HG03558 (cell line): ENCODE measurements around the gene PRDM10.

ENCODE experiments used
- ATAC-seq: cut with Tn5 transposase; IDR thresholded peaks from one replicate; pipeline ENCODE4 v1.9.1; 2021; ENCODE audit warnings: moderate number of reproducible peaks; ENCODE audit not compliant: unreplicated experiment; ENCODE audit errors: extremely low read depth

PRDM10 gene

DNA sequence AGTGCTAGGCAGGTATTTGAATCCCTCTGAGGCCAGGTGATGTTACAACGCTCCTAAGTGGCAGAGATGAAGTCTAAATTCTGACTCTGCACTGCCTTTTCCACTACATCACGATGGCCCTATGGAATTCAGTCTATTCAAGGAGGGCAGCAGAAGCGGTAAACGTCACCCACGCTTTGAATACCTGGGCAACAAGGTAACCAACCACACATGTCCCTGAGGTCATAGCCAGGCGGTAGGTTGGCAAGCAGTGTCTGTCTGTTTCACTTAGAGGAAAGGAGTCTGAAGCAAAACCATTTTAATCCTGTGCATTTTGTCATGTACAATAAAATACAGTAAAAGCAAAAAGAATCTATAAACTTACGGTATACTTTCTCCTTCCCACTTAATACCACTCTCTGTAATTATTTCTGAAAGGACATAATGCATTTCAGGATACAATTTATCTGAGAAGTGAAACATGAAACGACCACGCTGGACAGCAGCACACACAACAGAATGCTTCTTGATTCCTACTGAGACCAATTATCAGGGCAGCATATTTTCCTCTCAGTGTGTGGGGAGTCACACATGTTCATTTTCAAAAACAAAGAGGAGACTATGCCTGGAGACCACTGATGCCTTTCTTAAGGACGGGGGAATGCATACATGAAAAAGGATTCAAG, 51.3 kb downstream of the PRDM10 start:
- ATAC-seq = no peak

GRCh38 chr11:129950101-129951091, 52.2 kb downstream of the PRDM10 start:
- ATAC-seq = no peak

DNA sequence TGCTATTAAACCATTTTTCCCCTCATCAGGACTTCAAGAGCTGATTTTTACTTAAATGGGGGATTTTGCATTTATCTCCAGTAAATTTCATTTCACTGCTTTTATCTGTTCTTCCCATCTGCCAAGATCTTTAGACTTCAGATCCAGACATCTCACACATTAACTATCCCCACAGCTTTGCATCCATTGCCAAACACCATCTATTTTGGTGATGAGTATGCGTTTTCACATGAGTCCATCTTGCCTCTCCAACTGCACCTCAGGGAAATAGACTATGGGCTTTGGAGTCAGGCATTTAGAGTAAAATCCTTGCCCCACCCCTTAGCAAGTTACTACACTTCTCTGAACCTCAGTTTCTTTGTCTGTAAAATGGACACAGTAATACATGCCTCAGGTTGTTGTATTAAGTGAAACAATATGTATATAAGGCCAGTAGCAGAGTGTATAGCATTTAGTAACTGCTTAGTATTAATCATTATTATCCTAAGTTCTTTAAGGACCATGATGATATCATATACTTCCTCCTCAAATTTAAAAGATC, 53.6 kb downstream of the PRDM10 start:
- ATAC-seq = no peak

DNA sequence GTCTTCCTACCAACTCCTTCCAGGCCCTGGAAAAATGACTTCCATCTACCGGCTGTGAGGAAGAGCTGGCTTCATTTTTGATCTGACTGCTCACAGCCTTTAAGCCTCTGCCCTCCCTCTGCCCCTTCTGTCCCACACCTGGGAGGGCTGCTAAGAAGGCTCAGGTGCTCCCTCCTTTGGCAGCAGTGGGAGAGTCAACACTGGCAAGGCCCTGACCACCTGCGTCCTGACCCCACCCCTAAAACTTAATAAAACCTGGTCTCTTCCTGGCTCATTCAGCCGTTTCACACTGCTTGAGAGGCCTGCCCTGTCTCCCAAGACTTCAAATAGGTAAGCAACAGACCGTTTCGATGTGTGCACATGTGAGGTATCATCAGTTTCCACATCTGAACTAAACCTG, 55.2 kb downstream of the PRDM10 start:
- ATAC-seq = no peak

GRCh38 chr11:129946965-129947364, 55.7 kb downstream of the PRDM10 start:
- no peak for ATAC-seq

DNA sequence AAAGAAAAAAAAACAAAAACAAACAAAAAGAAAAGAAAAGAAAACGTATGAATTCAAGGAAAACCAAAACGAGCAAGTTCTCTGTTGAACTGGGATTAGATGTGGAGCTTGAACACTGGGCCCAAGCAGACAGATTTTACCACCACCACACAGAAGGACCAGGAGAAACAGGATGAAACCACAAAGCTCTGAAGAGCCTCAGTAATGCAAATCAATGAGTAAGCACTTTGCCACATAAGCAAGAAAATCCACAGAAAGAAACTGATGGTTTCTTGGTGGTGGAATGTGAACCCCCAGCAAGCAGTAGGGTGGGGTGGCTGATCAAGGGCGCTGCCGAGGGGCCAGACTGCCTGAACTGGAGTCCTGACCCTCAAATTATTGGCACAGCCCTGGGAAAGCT, 56.4 kb downstream of the PRDM10 start:
- ATAC-seq = no peak

- no peak for ATAC-seq
Observed at GRCh38 chr11:129945373-129945772, 57.3 kb downstream of the PRDM10 start.

DNA sequence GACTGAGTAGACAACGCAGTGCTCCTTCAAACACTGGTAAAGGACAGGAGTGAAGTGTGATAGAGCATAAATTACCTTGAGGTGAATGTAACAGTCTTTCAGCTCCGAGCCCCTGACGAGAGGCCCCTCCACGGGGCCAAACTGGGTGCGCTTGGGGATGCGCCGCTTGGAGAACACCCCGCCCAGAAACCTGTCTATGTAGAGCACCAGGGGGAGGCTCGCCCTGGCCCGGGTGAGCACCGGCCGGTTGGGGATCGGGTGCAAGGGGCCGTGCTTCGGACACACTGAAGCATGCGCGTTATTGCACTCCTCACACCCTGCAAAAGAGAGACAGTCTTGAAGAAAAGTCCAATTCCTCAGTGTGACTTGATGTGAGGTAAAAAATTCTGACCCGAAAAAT, 57.9 kb downstream of the PRDM10 start:
- no peak for ATAC-seq

GRCh38 chr11:129943036-129943435, 59.6 kb downstream of the PRDM10 start:
- no peak for ATAC-seq

DNA sequence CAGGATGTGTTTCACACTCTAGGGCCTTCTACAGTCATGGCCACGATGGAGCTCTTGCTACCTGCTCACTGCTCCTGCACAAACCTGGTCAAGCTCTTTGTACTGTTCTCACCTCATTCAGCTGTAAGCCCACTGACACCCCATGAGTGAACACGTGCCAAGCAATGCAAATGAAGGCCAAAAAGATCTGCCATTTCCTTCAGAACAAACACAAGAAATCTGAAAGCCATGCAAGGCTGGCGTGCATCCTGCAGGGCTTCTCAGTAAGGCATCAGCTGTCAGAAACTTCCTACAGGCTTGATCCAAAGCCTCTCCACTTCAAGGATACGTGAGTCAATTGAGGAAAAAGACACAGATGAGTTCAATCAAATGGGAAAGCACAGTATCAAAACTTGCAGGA, 63.1 kb downstream of the PRDM10 start:
- no peak for ATAC-seq

DNA sequence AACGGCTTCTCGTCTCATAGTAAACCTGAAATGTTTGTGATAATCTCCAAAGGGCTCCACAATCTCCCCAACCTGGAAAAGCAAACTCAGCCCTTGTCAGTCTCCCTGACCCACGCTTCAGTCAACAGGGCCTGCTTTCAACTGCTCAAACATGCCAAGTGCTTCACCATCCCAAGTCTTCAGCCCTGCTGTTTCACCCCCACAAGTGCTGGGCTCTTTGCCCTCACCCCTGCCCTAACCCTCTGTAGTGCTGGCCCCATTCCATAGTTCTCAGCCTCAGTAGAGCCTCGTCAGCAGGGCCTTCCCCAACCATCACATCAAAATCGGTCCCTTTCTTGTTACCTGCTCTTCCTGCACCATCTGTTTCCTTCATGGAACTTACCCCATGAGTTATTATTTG, 63.9 kb downstream of the PRDM10 start:
- ATAC-seq = no peak

GRCh38 chr11:129937592-129938238, 64.9 kb downstream of the PRDM10 start:
- no peak for ATAC-seq

- no peak for ATAC-seq
Observed at GRCh38 chr11:129935723-129936122, 66.9 kb downstream of the PRDM10 start.

DNA sequence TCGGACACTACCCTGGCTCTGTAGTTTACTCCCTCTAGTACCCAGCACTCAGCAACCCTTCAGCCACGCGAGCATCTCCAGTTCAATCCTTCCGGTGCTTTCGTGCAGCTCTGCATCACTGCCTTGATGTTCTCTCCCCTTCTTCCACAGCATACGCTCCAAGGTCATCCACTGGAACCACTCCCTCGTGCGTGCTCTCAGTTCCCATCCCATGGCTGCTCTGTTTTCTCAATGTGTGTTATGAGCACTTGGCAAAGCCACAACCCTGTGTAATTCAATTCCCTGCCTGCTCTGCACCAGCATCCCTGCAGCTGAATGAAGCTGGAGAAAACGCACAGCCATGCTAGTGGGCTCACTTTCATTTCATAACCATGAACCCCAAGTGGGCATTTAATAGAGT, 68.7 kb downstream of the PRDM10 start:
- no peak for ATAC-seq

GRCh38 chr11:129933262-129933661, 69.4 kb downstream of the PRDM10 start:
- no peak for ATAC-seq

DNA sequence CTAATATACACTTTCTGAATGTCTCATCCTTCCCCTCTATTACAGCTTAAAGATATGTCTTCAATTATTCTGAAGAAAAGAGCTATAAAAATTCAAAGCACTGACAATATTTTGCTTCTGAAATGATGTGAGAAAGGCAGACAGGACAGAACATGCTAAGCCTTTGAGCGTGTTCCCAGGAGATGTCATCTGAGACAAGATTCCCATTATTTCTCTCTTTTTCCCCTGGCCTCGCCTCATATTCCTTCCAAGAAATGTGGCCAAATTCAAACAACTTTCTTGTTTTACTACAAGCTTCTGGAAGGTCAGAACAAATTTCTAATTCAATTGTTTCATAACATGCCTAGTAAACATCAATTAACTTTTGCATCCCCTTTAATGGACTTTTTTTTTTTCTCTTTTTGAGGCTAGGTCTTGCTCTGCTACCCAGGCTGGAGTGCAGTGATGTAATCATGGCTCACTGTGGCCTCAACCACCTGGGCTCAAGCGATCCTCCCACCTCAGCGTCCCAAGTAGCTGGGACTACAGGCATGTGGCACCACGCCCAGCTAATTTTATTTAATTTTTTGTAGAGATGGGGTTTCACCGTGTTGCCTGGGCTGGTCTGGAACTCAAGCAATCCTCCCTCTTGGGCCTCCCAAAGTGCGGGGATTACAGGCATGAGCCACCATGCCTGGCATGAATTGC, 70.1 kb downstream of the PRDM10 start:
- no peak for ATAC-seq

DNA sequence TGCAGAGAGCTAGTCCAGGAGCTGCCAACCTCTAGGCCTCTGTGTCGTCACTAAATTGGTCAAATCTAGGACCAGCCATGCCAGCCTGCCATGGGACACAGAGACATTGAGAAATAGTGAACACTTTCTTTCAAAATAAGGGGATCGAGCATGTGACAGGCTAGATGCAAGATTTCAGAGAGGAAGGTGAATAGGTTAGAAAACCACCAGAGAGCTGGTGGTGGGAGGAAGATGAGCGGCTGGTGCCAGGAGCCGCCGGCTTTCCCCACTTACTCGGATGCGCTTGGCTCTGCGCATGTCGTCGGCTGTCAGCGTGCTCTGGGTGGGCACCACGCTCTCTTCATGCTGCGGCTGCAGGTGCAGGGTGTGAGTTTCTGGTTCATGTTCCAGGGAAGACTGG, 71.9 kb downstream of the PRDM10 start:
- no peak for ATAC-seq

DNA sequence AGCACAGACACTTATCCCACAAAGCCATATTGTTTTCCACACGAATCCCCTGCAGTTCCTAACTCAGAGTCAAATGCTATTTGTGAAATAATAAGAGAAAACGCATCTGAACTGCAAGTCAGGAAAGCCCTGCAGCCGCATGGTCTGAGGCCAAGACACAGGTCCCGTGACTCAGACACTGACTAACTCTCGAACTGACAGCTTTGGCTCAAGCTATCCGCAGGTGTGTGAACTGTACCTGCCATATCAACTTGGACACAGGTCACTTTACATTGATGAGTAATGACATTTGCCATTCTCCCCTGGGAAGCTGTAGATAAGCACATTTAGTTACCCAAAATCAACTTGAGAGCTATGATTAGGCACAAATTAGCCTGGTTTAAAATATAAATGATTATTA, 72.3 kb downstream of the PRDM10 start:
- ATAC-seq = no peak

DNA sequence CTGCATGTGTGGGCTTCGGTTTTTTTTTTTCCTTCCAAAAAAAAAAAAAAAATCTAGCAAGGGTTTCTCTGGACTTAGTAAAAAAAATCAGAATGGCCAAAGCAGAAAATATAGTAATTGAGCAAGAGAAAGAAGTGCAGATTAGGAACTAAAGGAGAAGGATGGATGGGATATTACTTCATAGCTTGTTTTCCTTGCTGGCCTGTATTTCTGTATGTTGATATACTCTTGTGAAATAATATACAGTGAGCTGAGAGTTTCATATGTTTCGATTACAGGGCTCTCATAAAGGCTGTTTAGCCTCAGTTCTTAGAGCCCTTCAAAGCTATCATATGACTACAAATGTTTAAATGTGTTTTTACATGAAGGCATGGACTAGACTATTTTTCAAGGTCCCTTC, 72.9 kb downstream of the PRDM10 start:
- no peak for ATAC-seq
